OCI-LY1 (cell line): ENCODE data around the gene SMAP2.
"Not testable (repeated sequence)": the region's sequence is repeated elsewhere in the genome, so short reads cannot be mapped to it uniquely, and the experiment has no call there.

ENCODE experiments used
- H2AFZ ChIP-seq: fragments of 200-600 bp; sonication (generic), shearing (Covaris generic); 2 replicates; pipeline ENCODE4 v1.6.0; 2014; ENCODE audit warnings: antibody characterized with exemption, mild to moderate bottlenecking, low read length
- H3F3A ChIP-seq: fragments of 200-600 bp; sonication (generic), shearing (Covaris generic); 2 replicates; pipeline ENCODE4 v1.6.0; 2014; ENCODE audit warnings: mild to moderate bottlenecking, antibody characterized with exemption, low read length, moderate library complexity; ENCODE audit not compliant: insufficient read depth
- H3K27ac ChIP-seq: fragments of 200-600 bp; sonication (generic); 2 replicates; pipeline ENCODE4 v1.5.1; 2014; ENCODE audit warnings: low read length, mixed run types, mild to moderate bottlenecking, low read depth; ENCODE audit not compliant: poor library complexity, severe bottlenecking
- H3K27me3 ChIP-seq: fragments of 200-600 bp; sonication (generic); 2 replicates; pipeline ENCODE4 v1.6.0; 2014; ENCODE audit warnings: antibody characterized with exemption, mild to moderate bottlenecking, low read length, moderate library complexity; ENCODE audit not compliant: insufficient read depth
- H3K36me3 ChIP-seq: fragments of 200-600 bp; sonication (generic); 2 replicates; pipeline ENCODE4 v1.6.1; 2014; ENCODE audit warnings: mild to moderate bottlenecking, antibody characterized with exemption, low read length, moderate library complexity, mixed read lengths; ENCODE audit not compliant: insufficient read depth
- H3K4me1 ChIP-seq: fragments of 200-600 bp; sonication (generic); 2 replicates; pipeline ENCODE4 v1.5.1; 2014; ENCODE audit warnings: mild to moderate bottlenecking, low read length, moderate library complexity; ENCODE audit not compliant: insufficient read depth, severe bottlenecking
- H3K4me2 ChIP-seq: fragments of 200-600 bp; sonication (generic), shearing (Covaris generic); 2 replicates; pipeline ENCODE4 v1.6.1; 2014; ENCODE audit warnings: low read length
- H3K4me3 ChIP-seq: fragments of 200-600 bp; sonication (generic); 2 replicates; pipeline ENCODE4 v1.5.1; 2014; ENCODE audit warnings: low read length, low read depth, mild to moderate bottlenecking, mixed read lengths; ENCODE audit not compliant: poor library complexity, severe bottlenecking
- H3K79me2 ChIP-seq: fragments of 200-600 bp; shearing (Covaris generic); 2 replicates; pipeline ENCODE4 v1.6.1; 2016; ENCODE audit warnings: mixed run types, low read length, mixed read lengths; ENCODE audit not compliant: insufficient read depth
- H3K9ac ChIP-seq: fragments of 200-600 bp; sonication (generic), shearing (Covaris generic); 2 replicates; pipeline ENCODE4 v1.6.1; 2014; ENCODE audit warnings: mild to moderate bottlenecking, low read length, mixed read lengths
- H3K9me2 ChIP-seq: fragments of 200-600 bp; sonication (generic), shearing (Covaris generic); 2 replicates; pipeline ENCODE4 v1.6.1; 2014; ENCODE audit warnings: low read depth, mild to moderate bottlenecking, low read length, mixed read lengths
- H3K9me3 ChIP-seq: fragments of 200-600 bp; shearing (Covaris generic); 2 replicates; pipeline ENCODE4 v1.6.1; 2014; ENCODE audit warnings: low read length, mixed read lengths
- H4K20me1 ChIP-seq: fragments of 200-600 bp; sonication (generic), shearing (Covaris generic); 2 replicates; pipeline ENCODE4 v1.6.0; 2016; ENCODE audit warnings: mild to moderate bottlenecking, low read length; ENCODE audit not compliant: insufficient read depth
- EZH2 ChIP-seq: fragments of 200-600 bp; sonication (generic), shearing (Covaris generic); IDR thresholded peaks from 2 replicates; pipeline ENCODE4 v1.8.0; 2017; ENCODE audit warnings: borderline replicate concordance, mixed run types, mild to moderate bottlenecking, antibody characterized with exemption, low read length, moderate library complexity, mixed read lengths
- TF ChIP-seq, protein P1 (sequence below): fragments of 200-600 bp; sonication (generic), shearing (Covaris generic); IDR thresholded peaks from 2 replicates; pipeline ENCODE4 v1.5.1; 2017; ENCODE audit warnings: mild to moderate bottlenecking, antibody characterized with exemption, low read length, moderate library complexity, mixed read lengths

The SMAP2 gene

GRCh38 chr1:40341491-40342380, 31.8 kb upstream of the SMAP2 start:
- no peak overlapping the region for H2AFZ ChIP-seq
- no peaks in the 10 kb centered on the region for H3K9me2 ChIP-seq
- H3K9ac ChIP-seq = no peak overlapping the region
- no peaks in the 10 kb centered on the region for H3K27me3 ChIP-seq
- no peaks in the 10 kb centered on the region for H4K20me1 ChIP-seq
- H3K9me3 ChIP-seq = no peaks in the 10 kb centered on the region
- no peaks in the 10 kb centered on the region for H3K79me2 ChIP-seq
- no peak overlapping the region for H3K4me3 ChIP-seq
- H3F3A ChIP-seq = no peaks in the 10 kb centered on the region
- TF ChIP-seq, protein P1, sequence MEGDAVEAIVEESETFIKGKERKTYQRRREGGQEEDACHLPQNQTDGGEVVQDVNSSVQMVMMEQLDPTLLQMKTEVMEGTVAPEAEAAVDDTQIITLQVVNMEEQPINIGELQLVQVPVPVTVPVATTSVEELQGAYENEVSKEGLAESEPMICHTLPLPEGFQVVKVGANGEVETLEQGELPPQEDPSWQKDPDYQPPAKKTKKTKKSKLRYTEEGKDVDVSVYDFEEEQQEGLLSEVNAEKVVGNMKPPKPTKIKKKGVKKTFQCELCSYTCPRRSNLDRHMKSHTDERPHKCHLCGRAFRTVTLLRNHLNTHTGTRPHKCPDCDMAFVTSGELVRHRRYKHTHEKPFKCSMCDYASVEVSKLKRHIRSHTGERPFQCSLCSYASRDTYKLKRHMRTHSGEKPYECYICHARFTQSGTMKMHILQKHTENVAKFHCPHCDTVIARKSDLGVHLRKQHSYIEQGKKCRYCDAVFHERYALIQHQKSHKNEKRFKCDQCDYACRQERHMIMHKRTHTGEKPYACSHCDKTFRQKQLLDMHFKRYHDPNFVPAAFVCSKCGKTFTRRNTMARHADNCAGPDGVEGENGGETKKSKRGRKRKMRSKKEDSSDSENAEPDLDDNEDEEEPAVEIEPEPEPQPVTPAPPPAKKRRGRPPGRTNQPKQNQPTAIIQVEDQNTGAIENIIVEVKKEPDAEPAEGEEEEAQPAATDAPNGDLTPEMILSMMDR = no peak
- TF ChIP-seq EZH2 = no peak
- H3K27ac ChIP-seq = no peak overlapping the region
- H3K4me2 ChIP-seq = no peak overlapping the region
- H3K36me3 ChIP-seq = no peaks in the 10 kb centered on the region
- H3K4me1 ChIP-seq = no peaks in the 10 kb centered on the region

GRCh38 chr1:40342381-40342717, 31.2 kb upstream of the SMAP2 start:
- H3K9me2 ChIP-seq, H3K27ac ChIP-seq, H4K20me1 ChIP-seq, H3K4me1 ChIP-seq, H3K27me3 ChIP-seq, H2AFZ ChIP-seq, H3K4me2 ChIP-seq, H3K79me2 ChIP-seq, H3K9ac ChIP-seq, H3K36me3 ChIP-seq, H3F3A ChIP-seq, H3K9me3 ChIP-seq, H3K4me3 ChIP-seq: not testable (repeated sequence)

GRCh38 chr1:40344597-40344996, 28.9 kb upstream of the SMAP2 start:
- Histone ChIP-seq H3K79me2 (no peaks in the 10 kb centered on the region), H3K4me2 (no peak overlapping the region), H3K36me3 (no peaks in the 10 kb centered on the region), H3K4me3 (no peak overlapping the region), H3K9me3 (no peaks in the 10 kb centered on the region), H4K20me1 (no peaks in the 10 kb centered on the region), H2AFZ (no peak overlapping the region), H3K27me3 (no peaks in the 10 kb centered on the region), H3K9ac (no peak overlapping the region), H3K4me1 (no peaks in the 10 kb centered on the region), H3K9me2 (no peaks in the 10 kb centered on the region), H3F3A (no peaks in the 10 kb centered on the region), H3K27ac (no peak overlapping the region)
- TF ChIP-seq EZH2 = no peak
- TF ChIP-seq, protein P1 = no peak

GRCh38 chr1:40350391-40350790, 23.1 kb upstream of the SMAP2 start:
- Histone ChIP-seq H3K9me3 (no peaks in the 10 kb centered on the region), H3F3A (no peaks in the 10 kb centered on the region), H2AFZ (no peak overlapping the region), H3K9me2 (no peaks in the 10 kb centered on the region), H3K79me2 (no peaks in the 10 kb centered on the region), H3K4me3 (no peak overlapping the region), H4K20me1 (no peaks in the 10 kb centered on the region), H3K27me3 (no peaks in the 10 kb centered on the region), H3K36me3 (no peaks in the 10 kb centered on the region), H3K4me1 (peaks cover 6% of the 10 kb centered on the region), H3K27ac (no peak overlapping the region), H3K9ac (no peak overlapping the region), H3K4me2 (no peak overlapping the region)
- no peak for TF ChIP-seq EZH2
- TF ChIP-seq, protein P1 = no peak
